GM12878 (cell line): ENCODE measurements around the gene BTBD9. TPM values are rescaled to one million over a fixed set of nuclear protein-coding genes. Genes with fewer than 3 reads are reported as not detected.

Experiments
- ATAC-seq: fragments of 200-7000 bp; cut with Tn5 transposase; 3 replicates; pipeline ENCODE4 v1.9.1; 2020; ENCODE audit warnings: mild to moderate bottlenecking, moderate library complexity
- BruUV-seq: library from RNA; stranded (reverse); fragments of 400-500 nt; replicated peaks from 2 replicates; lab custom pipeline; 2021; lab: Mats Ljungman, UMichigan
- CTCF ChIA-PET: fragments of 300-600 bp; sonication (Branson Sonifier 250); formaldehyde crosslinking; extraction: SDS; loops from one replicate; lab custom pipeline; 2021; ENCODE audit warnings: inconsistent platforms; lab: Yijun Ruan, JAX
- POLR2A ChIA-PET: fragments of 350-600 bp; formaldehyde crosslinking; extraction: SDS; loops from one replicate; lab custom pipeline; 2021; ENCODE audit warnings: inconsistent platforms; lab: Charles Lee
- RAD21 ChIA-PET: fragments of 300-600 bp; sonication (Branson Sonifier 250); formaldehyde crosslinking; loops from one replicate; lab custom pipeline; 2023; ENCODE audit warnings: antibody characterized with exemption; ENCODE audit not compliant: unreplicated experiment; lab: Charles Lee
- SMC1A ChIA-PET: fragments of 300-600 bp; sonication (Branson Sonifier 250); formaldehyde crosslinking; loops from one replicate; lab custom pipeline; 2023; ENCODE audit not compliant: unreplicated experiment, uncharacterized antibody; lab: Charles Lee
- DNase-seq: peaks from one replicate; pipeline ENCODE4 v3.0.0-alpha.2; 2011; ENCODE audit warnings: low read depth, low spot score
- FAIRE-seq: peaks from 3 replicates; lab custom pipeline; 2011; peaks lifted over from hg19 to GRCh38; lab: Jason Lieb, UNC
- H2AFZ ChIP-seq: 2 replicates; pipeline ENCODE4 v1.6.0; 2011; ENCODE audit warnings: low read depth, low read length, control low read depth; ENCODE audit not compliant: control insufficient read depth
- H3K27ac ChIP-seq: 2 replicates; pipeline ENCODE4 v1.5.1; 2011; ENCODE audit warnings: control low read depth; ENCODE audit not compliant: control insufficient read depth, insufficient read depth
- H3K27me3 ChIP-seq, 2 experiments: replicated peaks in 1 of 2; 2 replicates each; pipeline versions ENCODE4 v1.6.0 to v1.6.1; 2011; ENCODE audit warnings: low read length in 1 of 2; ENCODE audit not compliant: control insufficient read depth in 2 of 2, insufficient read depth in 2 of 2
- H3K36me3 ChIP-seq, 2 experiments: 2 replicates each; pipeline ENCODE4 v1.5.1; 2011; ENCODE audit warnings: low read length in 1 of 2; ENCODE audit not compliant: control insufficient read depth in 2 of 2, insufficient read depth in 2 of 2
- H3K4me1 ChIP-seq: 2 replicates; pipeline ENCODE4 v1.6.1; 2011; ENCODE audit warnings: mild to moderate bottlenecking, low read length, moderate library complexity, mixed read lengths; ENCODE audit not compliant: control insufficient read depth, insufficient read depth
- H3K4me2 ChIP-seq: 2 replicates; pipeline ENCODE4 v1.6.0; 2011; ENCODE audit warnings: control low read depth; ENCODE audit not compliant: control insufficient read depth, insufficient read depth
- H3K4me3 ChIP-seq: fragments of 200-600 bp; sonication (generic); 2 replicates; pipeline ENCODE4 v1.5.1; 2016
- H3K79me2 ChIP-seq: 2 replicates; pipeline ENCODE4 v1.6.0; 2011; ENCODE audit warnings: low read length; ENCODE audit not compliant: control insufficient read depth, insufficient read depth
- H3K9ac ChIP-seq: 2 replicates; pipeline ENCODE4 v1.8.0; 2011; ENCODE audit warnings: low read length, control low read depth, mixed read lengths; ENCODE audit not compliant: control insufficient read depth, insufficient read depth
- H3K9me3 ChIP-seq: replicated peaks from 3 replicates; pipeline ENCODE4 v1.5.1; 2011; ENCODE audit warnings: mild to moderate bottlenecking, low read length; ENCODE audit not compliant: control insufficient read depth, insufficient read depth
- H4K20me1 ChIP-seq: 2 replicates; pipeline ENCODE4 v1.6.0; 2011; ENCODE audit not compliant: control insufficient read depth, insufficient read depth
- BRCA1 ChIP-seq: IDR thresholded peaks from 2 replicates; pipeline ENCODE4 v1.6.1; 2011; ENCODE audit warnings: low read depth, low read length, improper control_type of control experiment
- FOS ChIP-seq: IDR thresholded peaks from 3 replicates; pipeline ENCODE4 v1.6.1; 2011; ENCODE audit warnings: borderline replicate concordance; ENCODE audit not compliant: insufficient read length; ENCODE audit errors: extremely low read depth
- HDGF ChIP-seq: fragments of 450-650 bp; IDR thresholded peaks from 2 replicates; pipeline ENCODE4 v1.6.1; 2016; ENCODE audit warnings: antibody characterized with exemption
- LARP7 ChIP-seq: fragments of 450-650 bp; IDR thresholded peaks from 2 replicates; pipeline ENCODE4 v1.6.1; 2017; ENCODE audit warnings: mild to moderate bottlenecking
- NFXL1 ChIP-seq: fragments of 450-650 bp; IDR thresholded peaks from 2 replicates; pipeline ENCODE4 v1.6.1; 2017; ENCODE audit warnings: antibody characterized with exemption, mild to moderate bottlenecking, borderline replicate concordance
- NR2C2 ChIP-seq: IDR thresholded peaks from 2 replicates; pipeline ENCODE4 v1.6.1; 2011; ENCODE audit warnings: borderline replicate concordance, low read depth; ENCODE audit not compliant: control insufficient read depth, insufficient read length
- POU2F2 ChIP-seq: IDR thresholded peaks from 3 replicates; pipeline ENCODE4 v1.6.1; 2011; ENCODE audit warnings: low read depth, mild to moderate bottlenecking, low read length, borderline replicate concordance
- SRF ChIP-seq, 2 experiments: IDR thresholded peaks; 2 replicates each; pipeline ENCODE4 v1.6.1; 2011; ENCODE audit warnings: low read depth in 2 of 2, low read length in 2 of 2, mild to moderate bottlenecking in 1 of 2, moderate library complexity in 1 of 2
- ZBTB40 ChIP-seq: fragments of 450-650 bp; IDR thresholded peaks from 2 replicates; pipeline ENCODE4 v1.6.1; 2016; ENCODE audit warnings: mild to moderate bottlenecking, moderate library complexity, borderline replicate concordance
- ZNF687 ChIP-seq: fragments of 450-650 bp; IDR thresholded peaks from 2 replicates; pipeline ENCODE4 v1.6.1; 2017; ENCODE audit warnings: mild to moderate bottlenecking, moderate library complexity
- in situ Hi-C: fragments of 300-500 bp; cut with MboI; formaldehyde crosslinking; loops from 9 replicates; pipeline ENCODE4 v1.14.3; 2018; ENCODE audit warnings: mixed read lengths
- intact Hi-C: fragments of 100-400 bp; cut with micrococcal nuclease; formaldehyde crosslinking; loops from one replicate; pipeline ENCODE4 v1.14.2; 2022; ENCODE audit not compliant: unreplicated experiment
- polyA plus RNA-seq, 11 experiments: library from polyadenylated mRNA; depleted of rRNA in 4 of 11; unstranded in 6 of 11; stranded (reverse) in 5 of 11; fragments of >200 nt; fragmentation: Nextera tagmentation in 4 of 11; fragmentation: Illumina TruSeq in 1 of 11; extraction: Ambion mirVana in 4 of 11; extraction: Trizol in 1 of 11; gene quantifications; 1 replicate in 1 of 11; 2 replicates in 10 of 11; pipeline versions ENCODE4 v1.2.1 to v1.2.3, GENCODE V29; 2011 to 2016; ENCODE audit warnings: inconsistent platforms in 2 of 11, missing spikeins in 2 of 11, low read depth in 1 of 11
- total RNA-seq, 4 experiments: library from RNA; depleted of rRNA in 3 of 4; stranded (reverse); fragments of >200 nt in 3 of 4; fragmentation: Illumina TruSeq in 1 of 4; extraction: Trizol in 1 of 4; gene quantifications; 2 replicates each; pipeline versions ENCODE4 v1.2.1 to v1.2.3, GENCODE V29; 2013 to 2021
- TF ChIP-seq, protein P1 (sequence below): IDR thresholded peaks from 2 replicates; pipeline ENCODE4 v1.6.1; 2012; ENCODE audit warnings: low read depth, low read length, improper control_type of control experiment
- TF ChIP-seq, protein P2 (sequence below): fragments of 150-350 bp; IDR thresholded peaks from 2 replicates; pipeline ENCODE4 v1.6.1; 2014; ENCODE audit warnings: mild to moderate bottlenecking, low read depth, low read length

Gene BTBD9
- total and polyA plus RNA-seq, 10 of the 15 experiments (the other 5 are each of a cell fraction or from before 2014, with no cell fraction given): 0.22 to 8.6 (median 4.6) TPM

- no peak for TF ChIP-seq SRF (IDR thresholded peaks at IDR 0.05; ENCODE audit: low read depth in 2 of 2, low read length in 2 of 2)
Measured at GRCh38 chr6:38593998-38594665, 45.6 kb downstream of the BTBD9 start (continued).

- no peaks in the 10 kb centered on the region for H3K9me3 ChIP-seq
- intact Hi-C loops: no loop called here
- FAIRE-seq (no peak), ATAC-seq (no peak), DNase-seq (no peak)
- no peak overlapping the region for H3K4me2 ChIP-seq
- H3K4me3 ChIP-seq: no peak overlapping the region
- ChIA-PET CTCF (no interaction called here), RAD21 (no interaction called here), SMC1A (interaction anchor here (1.5 to 1.6 kb wide), 2 partner anchors 8 to 22 kb away, joined by 3 to 4 read pairs; no protein-coding TSS in a partner anchor), POLR2A (interaction anchor here (1.4 kb wide), 1 partner anchor 536 kb away, joined by 3 read pairs; no protein-coding TSS in a partner anchor)
- no peaks in the 10 kb centered on the region for H3K4me1 ChIP-seq
- H3K27me3 ChIP-seq: no peaks in the 10 kb centered on the region
- in situ Hi-C loops: no loop called here
- BruUV-seq: no TSS peak
- H3K9ac ChIP-seq: no peak overlapping the region
- no peaks in the 10 kb centered on the region for H3K36me3 ChIP-seq
- no peaks in the 10 kb centered on the region for H4K20me1 ChIP-seq
- no peak overlapping the region for H2AFZ ChIP-seq
- no peak overlapping the region for H3K27ac ChIP-seq
- no peaks in the 10 kb centered on the region for H3K79me2 ChIP-seq
- TF ChIP-seq BRCA1 (no peak), ZNF687 (no peak), POU2F2 (no peak), NR2C2 (no peak), LARP7 (no peak), ZBTB40 (no peak), HDGF (no peak), NFXL1 (no peak), FOS (no peak)
- TF ChIP-seq, protein P1, sequence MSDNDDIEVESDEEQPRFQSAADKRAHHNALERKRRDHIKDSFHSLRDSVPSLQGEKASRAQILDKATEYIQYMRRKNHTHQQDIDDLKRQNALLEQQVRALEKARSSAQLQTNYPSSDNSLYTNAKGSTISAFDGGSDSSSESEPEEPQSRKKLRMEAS: no peak
- TF ChIP-seq, protein P2, sequence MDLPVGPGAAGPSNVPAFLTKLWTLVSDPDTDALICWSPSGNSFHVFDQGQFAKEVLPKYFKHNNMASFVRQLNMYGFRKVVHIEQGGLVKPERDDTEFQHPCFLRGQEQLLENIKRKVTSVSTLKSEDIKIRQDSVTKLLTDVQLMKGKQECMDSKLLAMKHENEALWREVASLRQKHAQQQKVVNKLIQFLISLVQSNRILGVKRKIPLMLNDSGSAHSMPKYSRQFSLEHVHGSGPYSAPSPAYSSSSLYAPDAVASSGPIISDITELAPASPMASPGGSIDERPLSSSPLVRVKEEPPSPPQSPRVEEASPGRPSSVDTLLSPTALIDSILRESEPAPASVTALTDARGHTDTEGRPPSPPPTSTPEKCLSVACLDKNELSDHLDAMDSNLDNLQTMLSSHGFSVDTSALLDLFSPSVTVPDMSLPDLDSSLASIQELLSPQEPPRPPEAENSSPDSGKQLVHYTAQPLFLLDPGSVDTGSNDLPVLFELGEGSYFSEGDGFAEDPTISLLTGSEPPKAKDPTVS: no peak
Measured at GRCh38 chr6:38593409-38593808, 46.3 kb downstream of the BTBD9 start.
